Esophagus muscularis mucosa (tissue), 4 donors: ENCODE results near the gene FGR. TPM values are rescaled to one million over a fixed set of nuclear protein-coding genes. Genes with fewer than 3 reads are reported as not detected.

Source experiments
- DNase-seq: peaks from one replicate; pipeline ENCODE4 v3.0.0-alpha.2; 2017; ENCODE audit errors: extremely low spot score
- H3K27ac ChIP-seq, 4 donors: fragments of 200-600 bp; sonication (generic); replicated peaks in 1 of 4; 1 replicate in 3 of 4; 2 replicates in 1 of 4; pipeline ENCODE4 v1.5.1; 2016 to 2019; ENCODE audit warnings: mild to moderate bottlenecking in 1 of 4
- H3K27me3 ChIP-seq, 4 donors: fragments of 200-600 bp; sonication (generic); one replicate each; pipeline versions ENCODE4 v1.5.1 to v1.6.0; 2016 to 2019
- H3K36me3 ChIP-seq, 4 donors: fragments of 200-600 bp; sonication (generic); one replicate each; pipeline ENCODE4 v1.5.1; 2016 to 2019
- H3K4me1 ChIP-seq, 4 donors: fragments of 200-600 bp; sonication (generic); one replicate each; pipeline ENCODE4 v1.5.1; 2016 to 2019
- H3K4me3 ChIP-seq, 4 donors: fragments of 200-600 bp; sonication (generic); 1 replicate in 2 of 4; 2 replicates in 2 of 4; pipeline ENCODE4 v1.5.1; 2016 to 2019; ENCODE audit warnings: mild to moderate bottlenecking in 4 of 4, moderate library complexity in 1 of 4
- H3K9me3 ChIP-seq, 4 donors: fragments of 200-600 bp; sonication (generic); 1 replicate in 3 of 4; 2 replicates in 1 of 4; pipeline ENCODE4 v1.5.1; 2016 to 2019
- CTCF ChIP-seq, 3 experiments: fragments of 200-600 bp in 2 of 3; fragments of 450-650 bp in 1 of 3; sonication (generic) in 2 of 3; IDR thresholded peaks; one replicate each; pipeline ENCODE4 v1.5.1; 2017 to 2019; ENCODE audit warnings: antibody characterized with exemption in 3 of 3, mild to moderate bottlenecking in 2 of 3, moderate library complexity in 1 of 3
- EP300 ChIP-seq: sonication (generic); formaldehyde crosslinking; IDR thresholded peaks from one replicate; pipeline ENCODE4 v1.6.1; 2017; ENCODE audit warnings: antibody characterized with exemption
- POLR2A ChIP-seq: fragments of 450-650 bp; IDR thresholded peaks from one replicate; pipeline ENCODE4 v1.6.1; 2017; ENCODE audit warnings: antibody characterized with exemption, moderate library complexity, mild to moderate bottlenecking, low read depth
- POLR2AphosphoS5 ChIP-seq, 2 donors: sonication (generic); formaldehyde crosslinking; IDR thresholded peaks; one replicate each; pipeline ENCODE4 v1.6.1; 2017; ENCODE audit warnings: antibody characterized with exemption in 2 of 2
- WGBS: methylation state at CpG from one replicate; pipeline ENCODE4 v1.1.5; 2018; 5-methylcytosine and 5-hydroxymethylcytosine counted together
- intact Hi-C: fragments of 100-400 bp; cut with DNase I; formaldehyde crosslinking; loops from one replicate; pipeline ENCODE4 v1.15.1; 2023
- total RNA-seq, 4 donors: library from RNA; depleted of rRNA; stranded (reverse); fragments of >200 nt; gene quantifications; one replicate each; pipeline versions ENCODE4 v1.1.0 to v1.2.1, GENCODE V29; 2016

The FGR gene
- total RNA-seq, 4 donors from 2014 or later: 12.0 to 32.1 (median 12.6) TPM

DNA sequence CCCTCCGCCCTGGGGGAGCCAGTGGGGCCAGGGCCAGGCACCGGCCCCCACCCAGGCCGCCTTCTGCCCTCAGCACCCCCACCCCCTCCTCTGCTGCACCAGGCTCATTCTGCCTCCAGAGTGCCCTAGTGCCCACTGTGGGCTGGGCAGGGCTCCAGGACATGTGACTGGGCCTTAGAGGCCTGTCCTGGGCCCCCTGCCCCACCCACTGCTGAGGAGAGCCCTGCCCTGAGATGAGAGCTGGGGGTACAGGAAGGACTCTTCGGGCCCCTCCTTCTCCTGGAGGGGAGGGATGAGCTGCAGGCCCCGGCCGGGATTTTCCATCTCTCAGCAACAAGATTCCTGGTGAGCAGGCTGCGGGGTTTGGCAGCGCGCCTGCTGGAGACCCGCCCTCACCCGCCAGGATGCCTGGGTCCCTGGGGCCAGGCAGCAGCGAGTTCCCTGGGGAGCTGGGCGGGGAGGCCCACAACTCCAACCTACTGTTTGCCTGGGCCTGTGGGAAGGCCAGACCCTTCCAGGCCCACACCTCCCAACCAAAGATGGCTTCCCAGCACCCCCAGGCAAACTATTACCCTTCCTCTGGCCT, 45.1 kb downstream of the FGR start:
- DNase-seq: no peak
- Histone ChIP-seq H3K27ac (peak overlapping the region; percentile 64 to 97 (median 86)), H3K4me3 (no peak overlapping the region), H3K36me3 (peaks cover 0 to 4% (median 0%) of the 10 kb centered on the region in 4 donors), H3K27me3 (no peaks in the 10 kb centered on the region), H3K9me3 (no peaks in the 10 kb centered on the region), H3K4me1 (peaks cover 87 to 97% (median 95%) of the 10 kb centered on the region in 4 donors)
- TF ChIP-seq POLR2AphosphoS5 (IDR thresholded peaks at IDR 0.05) (peak in 1 of 2 donors; percentile 11), POLR2A (no peak), EP300 (no peak), CTCF (IDR thresholded peaks at IDR 0.05) (no peak)
- no CpG with 5 or more reads among the region's 13 CpGs for WGBS
- intact Hi-C loops: no loop called here

- H3K36me3 ChIP-seq: peaks cover 0 to 4% (median 0%) of the 10 kb centered on the region in 4 donors
- H3K4me1 ChIP-seq: peaks cover 87 to 97% (median 94%) of the 10 kb centered on the region in 4 donors
Measured at GRCh38 chr1:27589441-27589840, 45.5 kb downstream of the FGR start.

DNA sequence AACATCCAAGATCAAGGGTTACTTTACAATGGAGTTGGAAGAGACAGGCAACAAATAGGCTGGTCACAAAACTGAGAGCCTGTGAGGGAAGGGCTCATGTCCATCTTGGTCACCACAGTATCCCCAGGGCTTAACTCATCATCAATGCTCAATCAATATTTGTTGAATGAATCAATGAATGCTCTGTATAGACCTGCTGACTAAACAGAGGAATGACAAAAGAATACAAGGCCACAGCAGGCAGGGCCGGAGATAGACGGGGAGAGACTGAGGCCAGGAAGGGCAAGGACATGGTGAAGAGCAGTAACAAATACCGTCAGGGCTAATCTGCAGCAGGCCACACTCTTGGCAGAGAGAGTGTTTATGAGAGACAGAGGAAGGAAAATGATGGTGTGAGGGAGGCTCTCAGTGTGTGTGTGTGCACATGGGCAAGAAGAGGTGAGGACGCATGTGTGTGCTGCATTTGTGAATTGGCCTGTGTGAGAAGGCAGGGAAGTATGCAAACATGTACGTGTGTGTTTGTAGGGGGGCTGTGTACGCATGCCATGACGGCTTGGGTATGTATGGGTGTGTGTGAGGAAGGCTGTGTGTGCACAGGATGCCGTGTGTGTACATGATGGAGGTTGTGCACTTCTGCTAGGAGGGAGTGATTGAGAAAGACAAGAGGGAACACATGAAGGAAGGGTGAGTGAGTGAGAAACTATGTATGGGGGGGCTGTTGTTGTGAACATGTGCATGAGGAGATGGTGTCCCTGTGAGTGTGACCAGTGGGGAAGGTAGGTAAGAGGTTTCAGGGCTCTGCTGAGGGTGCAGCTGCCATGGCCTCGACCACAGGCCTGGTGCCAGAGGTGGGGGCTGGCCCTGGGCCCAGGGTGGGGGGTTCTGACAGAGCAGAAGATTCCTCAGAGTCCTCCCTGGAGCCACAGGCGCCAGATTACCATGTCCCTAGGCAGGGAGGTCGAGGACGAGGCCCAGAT, 46.4 kb downstream of the FGR start:
- 36% methylated on average over 11 of the region's 12 CpGs for WGBS
- intact Hi-C loops: no loop called here
- peaks cover 82 to 92% (median 90%) of the 10 kb centered on the region in 4 donors for H3K4me1 ChIP-seq

More at GRCh38 chr1:27589441-27589840, 45.5 kb downstream of the FGR start:
- Histone ChIP-seq H3K4me3 (no peak overlapping the region), H3K27ac (peak overlapping the region; percentile 64 to 97 (median 86)), H3K27me3 (no peaks in the 10 kb centered on the region), H3K9me3 (no peaks in the 10 kb centered on the region)
- WGBS: 65% methylated on average over 4 of the region's 6 CpGs
- TF ChIP-seq CTCF (IDR thresholded peaks at IDR 0.05): no peak
- TF ChIP-seq POLR2AphosphoS5 (IDR thresholded peaks at IDR 0.05): no peak
- no peak for TF ChIP-seq POLR2A
- no peak for TF ChIP-seq EP300
- no peak for DNase-seq
- intact Hi-C loops: no loop called here

DNA sequence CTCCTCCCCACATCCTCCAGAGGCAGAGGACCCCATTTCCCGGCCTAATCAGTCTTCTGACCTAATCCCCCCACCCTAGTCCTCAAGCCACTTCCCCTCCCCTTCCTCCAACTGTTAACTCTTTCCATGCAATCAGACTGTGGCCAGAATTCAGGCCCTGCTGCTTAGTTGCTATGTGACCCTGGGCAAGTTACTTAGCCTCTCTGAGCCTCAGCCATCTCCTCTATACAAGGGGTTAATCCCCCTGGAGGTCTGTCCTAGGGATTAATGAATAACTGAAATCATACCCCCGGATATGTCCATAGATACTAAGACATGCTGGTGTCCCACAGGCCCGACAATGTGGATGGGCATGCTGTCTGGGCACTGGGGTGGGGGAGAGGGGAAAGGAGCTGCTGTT, 49.3 kb downstream of the FGR start:
- no peaks in the 10 kb centered on the region for H3K27me3 ChIP-seq
- no peak overlapping the region for H3K4me3 ChIP-seq
- no peaks in the 10 kb centered on the region for H3K9me3 ChIP-seq
- no peak for TF ChIP-seq POLR2AphosphoS5 (IDR thresholded peaks at IDR 0.05)
- no peak for TF ChIP-seq EP300
- intact Hi-C loops: no loop called here
- peak overlapping the region; percentile 2 to 97 (median 42) for H3K27ac ChIP-seq
- H3K36me3 ChIP-seq: peaks cover 0 to 4% (median 0%) of the 10 kb centered on the region in 4 donors
- DNase-seq: no peak
- H3K4me1 ChIP-seq: peaks cover 74 to 91% (median 82%) of the 10 kb centered on the region in 4 donors
- WGBS: 68% methylated on average over 3 of the region's 3 CpGs

More for the DNA sequence above, 46.4 kb downstream of the FGR start:
- H3K9me3 ChIP-seq: no peaks in the 10 kb centered on the region
- peaks cover 0 to 4% (median 0%) of the 10 kb centered on the region in 4 donors for H3K36me3 ChIP-seq
- H3K27me3 ChIP-seq: no peaks in the 10 kb centered on the region
- DNase-seq: no peak
- TF ChIP-seq POLR2AphosphoS5 (IDR thresholded peaks at IDR 0.05) (peak in 1 of 2 donors; percentile 64), EP300 (no peak)
- peak overlapping the region; percentile 64 to 97 (median 86) for H3K27ac ChIP-seq
- H3K4me3 ChIP-seq: no peak overlapping the region

DNA sequence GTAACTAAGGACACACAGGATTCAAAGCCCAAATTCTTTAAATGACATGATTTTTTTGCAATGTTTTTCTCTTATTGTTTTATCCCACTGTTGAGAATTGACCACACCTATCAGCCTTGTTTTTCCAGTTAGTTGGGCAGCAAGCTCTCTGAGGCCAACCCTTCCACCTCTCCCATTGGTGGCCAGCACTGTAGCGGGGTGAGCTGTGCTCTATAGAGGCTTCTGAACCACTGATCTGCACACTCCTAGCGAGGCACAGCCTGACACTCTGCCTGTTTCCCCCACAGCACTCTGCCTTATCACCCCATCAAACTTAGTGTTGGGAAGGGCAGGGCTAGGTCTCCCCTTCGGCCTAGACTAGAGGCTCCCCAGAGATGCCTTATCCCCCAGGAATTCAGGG, 50.5 kb downstream of the FGR start:
- H3K27ac ChIP-seq: peak overlapping the region in 3 of 4 donors; percentile 15 to 37 (median 17)
- TF ChIP-seq CTCF (IDR thresholded peaks at IDR 0.05): no peak
- TF ChIP-seq POLR2A: no peak
- no peak for TF ChIP-seq POLR2AphosphoS5 (IDR thresholded peaks at IDR 0.05)
- no peak for TF ChIP-seq EP300
- H3K4me1 ChIP-seq: peaks cover 69 to 90% (median 79%) of the 10 kb centered on the region in 4 donors

More for the DNA sequence above, 50.5 kb downstream of the FGR start:
- no peaks in the 10 kb centered on the region for H3K9me3 ChIP-seq
- intact Hi-C loops: no loop called here
- H3K36me3 ChIP-seq: peaks cover 0 to 4% (median 0%) of the 10 kb centered on the region in 4 donors
- no peak for DNase-seq
- WGBS: 86% methylated on average over 3 of the region's 3 CpGs
- no peaks in the 10 kb centered on the region for H3K27me3 ChIP-seq
- no peak overlapping the region for H3K4me3 ChIP-seq
